Measurements from ENCODE around the gene CLIC5.

Gene CLIC5

GRCh38 chr6:45836438-45836824 is 179.2 kb downstream of the CLIC5 start:
- no peak for DNase-seq

GRCh38 chr6:45835721-45836437 is 179.8 kb downstream of the CLIC5 start:
- no peak for DNase-seq

- no peak for DNase-seq
Measured at GRCh38 chr6:45832063-45832462, 183.6 kb downstream of the CLIC5 start.
